Liver (tissue), 9 donors: ENCODE results near the gene HMOX2. TPM values are rescaled to one million over a fixed set of nuclear protein-coding genes. Genes with fewer than 3 reads are reported as not detected.

Experiments
- DNase-seq: peaks from one replicate; pipeline ENCODE4 v3.0.0-alpha.2; 2017; ENCODE audit warnings: low spot score
- H3K27ac ChIP-seq, 2 donors: one replicate each; pipeline ENCODE4 v1.7.0; 2013; ENCODE audit warnings: inconsistent platforms in 2 of 2, low read length in 2 of 2, control low read depth in 1 of 2, low read depth in 1 of 2, mild to moderate bottlenecking in 1 of 2
- H3K27me3 ChIP-seq, 4 donors: one replicate each; pipeline versions ENCODE4 v1.6.1 to v1.7.0; 2013; ENCODE audit warnings: low read length in 3 of 4, inconsistent platforms in 1 of 4, mild to moderate bottlenecking in 1 of 4, moderate library complexity in 1 of 4; ENCODE audit not compliant: control insufficient read depth in 4 of 4, insufficient read depth in 4 of 4
- H3K36me3 ChIP-seq, 4 donors: one replicate each; pipeline versions ENCODE4 v1.6.1 to v1.7.0; 2013; ENCODE audit warnings: low read length in 3 of 4, mild to moderate bottlenecking in 3 of 4, low read depth in 1 of 4, moderate library complexity in 1 of 4; ENCODE audit not compliant: control insufficient read depth in 4 of 4, insufficient read depth in 3 of 4
- H3K4me1 ChIP-seq, 4 donors: one replicate each; pipeline versions ENCODE4 v1.6.1 to v1.7.0; 2013; ENCODE audit warnings: low read length in 3 of 4, mild to moderate bottlenecking in 3 of 4, moderate library complexity in 1 of 4; ENCODE audit not compliant: control insufficient read depth in 4 of 4, insufficient read depth in 4 of 4
- H3K4me3 ChIP-seq, 3 donors: one replicate each; pipeline versions ENCODE4 v1.6.1 to v1.7.0; 2013; ENCODE audit warnings: low read length in 3 of 3, control low read depth in 1 of 3, low read depth in 1 of 3, mild to moderate bottlenecking in 1 of 3
- H3K9ac ChIP-seq, 2 donors: one replicate each; pipeline ENCODE4 v1.7.0; 2013; ENCODE audit warnings: low read length in 2 of 2, mild to moderate bottlenecking in 2 of 2, moderate library complexity in 2 of 2, control low read depth in 1 of 2, low read depth in 1 of 2
- H3K9me3 ChIP-seq, 4 donors: one replicate each; pipeline versions ENCODE4 v1.6.1 to v1.7.0; 2013; ENCODE audit warnings: low read length in 3 of 4; ENCODE audit not compliant: control insufficient read depth in 4 of 4
- EGR1 ChIP-seq, 2 donors: IDR thresholded peaks; 2 replicates each; pipeline ENCODE4 v1.6.1; 2016 to 2018; ENCODE audit warnings: antibody characterized with exemption in 2 of 2, low read depth in 2 of 2
- FOXA1 ChIP-seq: IDR thresholded peaks from 2 replicates; pipeline ENCODE4 v1.6.1; 2016; ENCODE audit warnings: antibody characterized with exemption
- FOXA2 ChIP-seq: IDR thresholded peaks from 2 replicates; pipeline ENCODE4 v1.6.1; 2016; ENCODE audit warnings: antibody characterized with exemption
- GABPA ChIP-seq, 2 donors: IDR thresholded peaks in 1 of 2; conservative IDR thresholded peaks in 1 of 2; 2 replicates each; pipeline ENCODE4 v1.6.1; 2016; ENCODE audit warnings: antibody characterized with exemption in 2 of 2, mild to moderate bottlenecking in 1 of 2, moderate library complexity in 1 of 2
- HNF4A ChIP-seq, 2 donors: conservative IDR thresholded peaks; 2 replicates each; pipeline ENCODE4 v1.6.1; 2016; ENCODE audit warnings: antibody characterized with exemption in 2 of 2, mild to moderate bottlenecking in 2 of 2
- HNF4G ChIP-seq: IDR thresholded peaks from 2 replicates; pipeline ENCODE4 v1.6.1; 2016; ENCODE audit warnings: antibody characterized with exemption
- JUND ChIP-seq, 2 donors: IDR thresholded peaks; 2 replicates each; pipeline ENCODE4 v1.6.1; 2016; ENCODE audit warnings: antibody characterized with exemption in 2 of 2
- NR2F2 ChIP-seq: IDR thresholded peaks from 2 replicates; pipeline ENCODE4 v1.6.1; 2016; ENCODE audit warnings: antibody characterized with exemption
- RAD21 ChIP-seq, 2 donors: IDR thresholded peaks; 2 replicates each; pipeline ENCODE4 v1.6.1; 2016; ENCODE audit warnings: antibody characterized with exemption in 2 of 2, mild to moderate bottlenecking in 2 of 2
- RXRA ChIP-seq, 2 donors: IDR thresholded peaks; 2 replicates each; pipeline ENCODE4 v1.6.1; 2017 to 2018; ENCODE audit warnings: antibody characterized with exemption in 2 of 2, mild to moderate bottlenecking in 1 of 2
- SP1 ChIP-seq: IDR thresholded peaks from 2 replicates; pipeline ENCODE4 v1.6.1; 2018; ENCODE audit warnings: antibody characterized with exemption, mild to moderate bottlenecking
- TAF1 ChIP-seq: conservative IDR thresholded peaks from 2 replicates; pipeline ENCODE4 v1.6.1; 2016; ENCODE audit warnings: antibody characterized with exemption, mild to moderate bottlenecking
- YY1 ChIP-seq: IDR thresholded peaks from 2 replicates; pipeline ENCODE4 v1.6.1; 2016; ENCODE audit warnings: antibody characterized with exemption, mild to moderate bottlenecking
- WGBS: extraction: QIAGEN DNeasy Blood & Tissue Kit; methylation state at CpG from one replicate; pipeline ENCODE4 v1.1.7; 2013; 5-methylcytosine and 5-hydroxymethylcytosine counted together
- polyA plus RNA-seq, 2 donors: library from polyadenylated mRNA; stranded (reverse) in 1 of 2; unstranded in 1 of 2; fragments of 200-250 nt in 1 of 2; fragments of >200 nt in 1 of 2; fragmentation: Nextera tagmentation in 1 of 2; extraction: Ambion mirVana in 1 of 2; gene quantifications; one replicate each; pipeline versions ENCODE4 v1.2.1 to v1.2.3, GENCODE V29; 2013 to 2015
- total RNA-seq, 2 donors: library from RNA; depleted of rRNA; stranded (reverse); fragments of >200 nt; gene quantifications; one replicate each; pipeline ENCODE4 v1.2.3, GENCODE V29; 2014
- TF ChIP-seq, protein P1 (sequence below): IDR thresholded peaks from 2 replicates; pipeline ENCODE4 v1.6.1; 2016; ENCODE audit warnings: antibody characterized with exemption
- TF ChIP-seq, protein P2 (sequence below): IDR thresholded peaks from 2 replicates; pipeline ENCODE4 v1.6.1; 2016; ENCODE audit warnings: antibody characterized with exemption
- TF ChIP-seq, protein P3 (sequence below): IDR thresholded peaks from 2 replicates; pipeline ENCODE4 v1.6.1; 2016; ENCODE audit warnings: antibody characterized with exemption
- TF ChIP-seq, protein P4 (sequence below): fragments of 150-350 bp; IDR thresholded peaks from 2 replicates; pipeline ENCODE4 v1.5.1; 2017; ENCODE audit warnings: improper control_type of control experiment, low read depth, low read length; ENCODE audit not compliant: missing input control
- TF ChIP-seq, protein P5 (sequence below): IDR thresholded peaks from 2 replicates; pipeline ENCODE4 v1.6.1; 2016; ENCODE audit warnings: antibody characterized with exemption, mild to moderate bottlenecking
- donor health status: healthy.
- donor health status: healthy.
- donor health status: healthy.
- donor health status: healthy.
- donor health status: healthy.

The HMOX2 gene
- total and polyA plus RNA-seq, 4 donors, result 11.4 to 81.5 (median 61.5) TPM

DNA sequence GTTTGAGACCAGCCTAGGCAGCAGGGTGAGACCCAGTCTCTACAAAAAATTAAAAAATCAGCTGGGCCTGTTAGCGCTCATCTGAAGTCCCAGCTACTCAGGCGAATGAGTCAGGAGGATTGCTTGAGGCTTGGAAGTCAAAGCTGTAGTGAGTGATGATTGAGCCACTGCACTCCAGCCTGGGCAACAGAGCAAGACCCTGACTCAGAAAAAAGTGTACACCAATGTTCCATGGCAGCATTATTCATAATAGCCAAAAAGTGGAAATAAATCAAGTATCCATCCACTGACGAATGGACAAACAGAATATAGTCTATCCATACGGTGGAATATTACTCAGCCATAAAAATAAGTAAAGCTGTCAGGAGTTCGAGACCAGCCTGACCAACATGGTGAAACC, 4.3 kb upstream of the HMOX2 start:
- 96% methylated on average over 5 of the region's 5 CpGs for WGBS
- H3K27ac ChIP-seq, result no peak overlapping the region
- H3K9ac ChIP-seq, result no peak overlapping the region
- DNase-seq, result no peak
- H3K9me3 ChIP-seq, result no peaks in the 10 kb centered on the region
- TF ChIP-seq JUND (IDR thresholded peaks at IDR 0.05) (no peak), NR2F2 (no peak), GABPA (IDR thresholded peaks at IDR 0.05 in 1 of 2, conservative IDR thresholded peaks at IDR 0.05 in 1 of 2) (no peak), EGR1 (IDR thresholded peaks at IDR 0.05; ENCODE audit: low read depth in 2 of 2) (no peak), FOXA1 (no peak), RAD21 (IDR thresholded peaks at IDR 0.05) (no peak), SP1 (no peak), HNF4G (no peak), RXRA (IDR thresholded peaks at IDR 0.05) (no peak), YY1 (no peak)
- TF ChIP-seq, protein P1, sequence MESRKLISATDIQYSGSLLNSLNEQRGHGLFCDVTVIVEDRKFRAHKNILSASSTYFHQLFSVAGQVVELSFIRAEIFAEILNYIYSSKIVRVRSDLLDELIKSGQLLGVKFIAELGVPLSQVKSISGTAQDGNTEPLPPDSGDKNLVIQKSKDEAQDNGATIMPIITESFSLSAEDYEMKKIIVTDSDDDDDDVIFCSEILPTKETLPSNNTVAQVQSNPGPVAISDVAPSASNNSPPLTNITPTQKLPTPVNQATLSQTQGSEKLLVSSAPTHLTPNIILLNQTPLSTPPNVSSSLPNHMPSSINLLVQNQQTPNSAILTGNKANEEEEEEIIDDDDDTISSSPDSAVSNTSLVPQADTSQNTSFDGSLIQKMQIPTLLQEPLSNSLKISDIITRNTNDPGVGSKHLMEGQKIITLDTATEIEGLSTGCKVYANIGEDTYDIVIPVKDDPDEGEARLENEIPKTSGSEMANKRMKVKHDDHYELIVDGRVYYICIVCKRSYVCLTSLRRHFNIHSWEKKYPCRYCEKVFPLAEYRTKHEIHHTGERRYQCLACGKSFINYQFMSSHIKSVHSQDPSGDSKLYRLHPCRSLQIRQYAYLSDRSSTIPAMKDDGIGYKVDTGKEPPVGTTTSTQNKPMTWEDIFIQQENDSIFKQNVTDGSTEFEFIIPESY, result no peak
- TF ChIP-seq, protein P2, sequence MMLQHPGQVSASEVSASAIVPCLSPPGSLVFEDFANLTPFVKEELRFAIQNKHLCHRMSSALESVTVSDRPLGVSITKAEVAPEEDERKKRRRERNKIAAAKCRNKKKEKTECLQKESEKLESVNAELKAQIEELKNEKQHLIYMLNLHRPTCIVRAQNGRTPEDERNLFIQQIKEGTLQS, result no peak
- H3K4me1 ChIP-seq, result peaks cover 2 to 16% (median 12%) of the 10 kb centered on the region in 4 donors
- no peak overlapping the region for H3K4me3 ChIP-seq
- H3K27me3 ChIP-seq, result no peaks in the 10 kb centered on the region
- H3K36me3 ChIP-seq, result peaks cover 0 to 9% (median 8%) of the 10 kb centered on the region in 4 donors

DNA sequence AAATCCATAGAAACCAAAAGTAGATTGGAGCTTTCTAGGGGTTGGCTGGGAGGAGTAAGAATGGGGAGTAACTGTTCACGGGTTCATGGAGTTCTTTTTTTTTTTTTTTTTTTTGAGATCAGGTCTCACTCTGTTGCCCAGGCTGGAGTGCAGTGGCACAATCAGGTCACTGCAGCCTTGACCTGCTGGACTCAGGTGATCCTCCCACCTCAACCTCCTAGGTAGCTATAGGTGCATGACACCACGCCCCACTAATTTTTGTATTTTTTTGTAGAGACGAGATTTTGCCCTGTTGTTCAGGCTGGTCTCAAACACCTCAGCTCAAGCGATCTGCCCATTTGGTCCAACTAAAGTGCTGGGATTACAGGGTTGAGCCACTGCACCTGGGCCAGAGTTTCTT, 3.3 kb upstream of the HMOX2 start:
- DNase-seq, result no peak
- no peaks in the 10 kb centered on the region for H3K9me3 ChIP-seq
- H3K36me3 ChIP-seq, result peaks cover 0 to 8% (median 4%) of the 10 kb centered on the region in 4 donors
- no peak overlapping the region for H3K9ac ChIP-seq
- 38% methylated on average over 4 of the region's 4 CpGs for WGBS
- peaks cover 2 to 22% (median 12%) of the 10 kb centered on the region in 4 donors for H3K4me1 ChIP-seq
- H3K4me3 ChIP-seq, result no peak overlapping the region
- no peaks in the 10 kb centered on the region for H3K27me3 ChIP-seq
- TF ChIP-seq RAD21 (IDR thresholded peaks at IDR 0.05) (no peak), TAF1 (no peak), EGR1 (IDR thresholded peaks at IDR 0.05; ENCODE audit: low read depth in 2 of 2) (no peak), FOXA2 (no peak), HNF4A (conservative IDR thresholded peaks at IDR 0.05) (peak; percentile 45 to 56), NR2F2 (no peak), JUND (IDR thresholded peaks at IDR 0.05) (no peak), YY1 (no peak), FOXA1 (no peak), SP1 (peak; percentile 24), RXRA (IDR thresholded peaks at IDR 0.05) (peak; percentile 64 to 78), HNF4G (no peak)
- TF ChIP-seq, protein P1, result no peak
- TF ChIP-seq, protein P3, sequence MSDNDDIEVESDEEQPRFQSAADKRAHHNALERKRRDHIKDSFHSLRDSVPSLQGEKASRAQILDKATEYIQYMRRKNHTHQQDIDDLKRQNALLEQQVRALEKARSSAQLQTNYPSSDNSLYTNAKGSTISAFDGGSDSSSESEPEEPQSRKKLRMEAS, result no peak
- TF ChIP-seq, protein P4, sequence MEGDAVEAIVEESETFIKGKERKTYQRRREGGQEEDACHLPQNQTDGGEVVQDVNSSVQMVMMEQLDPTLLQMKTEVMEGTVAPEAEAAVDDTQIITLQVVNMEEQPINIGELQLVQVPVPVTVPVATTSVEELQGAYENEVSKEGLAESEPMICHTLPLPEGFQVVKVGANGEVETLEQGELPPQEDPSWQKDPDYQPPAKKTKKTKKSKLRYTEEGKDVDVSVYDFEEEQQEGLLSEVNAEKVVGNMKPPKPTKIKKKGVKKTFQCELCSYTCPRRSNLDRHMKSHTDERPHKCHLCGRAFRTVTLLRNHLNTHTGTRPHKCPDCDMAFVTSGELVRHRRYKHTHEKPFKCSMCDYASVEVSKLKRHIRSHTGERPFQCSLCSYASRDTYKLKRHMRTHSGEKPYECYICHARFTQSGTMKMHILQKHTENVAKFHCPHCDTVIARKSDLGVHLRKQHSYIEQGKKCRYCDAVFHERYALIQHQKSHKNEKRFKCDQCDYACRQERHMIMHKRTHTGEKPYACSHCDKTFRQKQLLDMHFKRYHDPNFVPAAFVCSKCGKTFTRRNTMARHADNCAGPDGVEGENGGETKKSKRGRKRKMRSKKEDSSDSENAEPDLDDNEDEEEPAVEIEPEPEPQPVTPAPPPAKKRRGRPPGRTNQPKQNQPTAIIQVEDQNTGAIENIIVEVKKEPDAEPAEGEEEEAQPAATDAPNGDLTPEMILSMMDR, result no peak
- TF ChIP-seq, protein P2, result no peak
- TF ChIP-seq, protein P5, sequence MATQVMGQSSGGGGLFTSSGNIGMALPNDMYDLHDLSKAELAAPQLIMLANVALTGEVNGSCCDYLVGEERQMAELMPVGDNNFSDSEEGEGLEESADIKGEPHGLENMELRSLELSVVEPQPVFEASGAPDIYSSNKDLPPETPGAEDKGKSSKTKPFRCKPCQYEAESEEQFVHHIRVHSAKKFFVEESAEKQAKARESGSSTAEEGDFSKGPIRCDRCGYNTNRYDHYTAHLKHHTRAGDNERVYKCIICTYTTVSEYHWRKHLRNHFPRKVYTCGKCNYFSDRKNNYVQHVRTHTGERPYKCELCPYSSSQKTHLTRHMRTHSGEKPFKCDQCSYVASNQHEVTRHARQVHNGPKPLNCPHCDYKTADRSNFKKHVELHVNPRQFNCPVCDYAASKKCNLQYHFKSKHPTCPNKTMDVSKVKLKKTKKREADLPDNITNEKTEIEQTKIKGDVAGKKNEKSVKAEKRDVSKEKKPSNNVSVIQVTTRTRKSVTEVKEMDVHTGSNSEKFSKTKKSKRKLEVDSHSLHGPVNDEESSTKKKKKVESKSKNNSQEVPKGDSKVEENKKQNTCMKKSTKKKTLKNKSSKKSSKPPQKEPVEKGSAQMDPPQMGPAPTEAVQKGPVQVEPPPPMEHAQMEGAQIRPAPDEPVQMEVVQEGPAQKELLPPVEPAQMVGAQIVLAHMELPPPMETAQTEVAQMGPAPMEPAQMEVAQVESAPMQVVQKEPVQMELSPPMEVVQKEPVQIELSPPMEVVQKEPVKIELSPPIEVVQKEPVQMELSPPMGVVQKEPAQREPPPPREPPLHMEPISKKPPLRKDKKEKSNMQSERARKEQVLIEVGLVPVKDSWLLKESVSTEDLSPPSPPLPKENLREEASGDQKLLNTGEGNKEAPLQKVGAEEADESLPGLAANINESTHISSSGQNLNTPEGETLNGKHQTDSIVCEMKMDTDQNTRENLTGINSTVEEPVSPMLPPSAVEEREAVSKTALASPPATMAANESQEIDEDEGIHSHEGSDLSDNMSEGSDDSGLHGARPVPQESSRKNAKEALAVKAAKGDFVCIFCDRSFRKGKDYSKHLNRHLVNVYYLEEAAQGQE, result no peak
- H3K27ac ChIP-seq, result no peak overlapping the region
